Epithelial cell of prostate (primary cell): ENCODE results near the gene TSPAN9.

Experiments used
- DNase-seq: peaks from one replicate; pipeline ENCODE4 v3.0.0-alpha.2; 2011; ENCODE audit warnings: low read depth, low spot score
- H3K27ac ChIP-seq: fragments of 450-650 bp; 2 replicates; pipeline ENCODE4 v1.5.1; 2017; ENCODE audit warnings: mild to moderate bottlenecking

The TSPAN9 gene

DNA sequence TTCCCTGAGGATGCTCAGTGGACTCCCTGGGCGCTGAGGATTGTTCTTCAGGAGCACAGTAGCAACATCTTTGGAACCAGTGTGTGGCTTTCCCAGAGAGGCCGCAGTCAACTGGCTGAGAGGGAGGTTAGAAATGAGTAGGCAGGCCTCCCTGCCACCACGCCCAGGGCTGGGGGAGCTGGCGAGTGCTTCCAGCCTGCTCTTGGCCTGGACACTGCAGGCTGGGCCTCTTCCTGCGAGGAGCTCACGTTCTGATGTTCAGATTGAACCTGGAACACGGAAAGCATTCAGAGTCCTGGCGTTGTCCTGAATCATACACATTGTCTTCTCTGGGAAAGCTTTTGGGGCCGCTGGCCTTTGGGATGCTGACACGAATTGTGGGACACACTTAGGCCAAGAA, 15.6 kb downstream of the TSPAN9 start:
- DNase-seq, result no peak
- H3K27ac ChIP-seq, result no peak overlapping the region

- DNase-seq, result no peak
- H3K27ac ChIP-seq, result no peak overlapping the region
Observed at GRCh38 chr12:3097186-3097804, 20.1 kb downstream of the TSPAN9 start.

- no peak overlapping the region for H3K27ac ChIP-seq
- DNase-seq, result no peak
Observed at GRCh38 chr12:3097836-3098235, 20.7 kb downstream of the TSPAN9 start.

- H3K27ac ChIP-seq, result no peak overlapping the region
Observed at GRCh38 chr12:3098436-3098835, 21.3 kb downstream of the TSPAN9 start.

DNA sequence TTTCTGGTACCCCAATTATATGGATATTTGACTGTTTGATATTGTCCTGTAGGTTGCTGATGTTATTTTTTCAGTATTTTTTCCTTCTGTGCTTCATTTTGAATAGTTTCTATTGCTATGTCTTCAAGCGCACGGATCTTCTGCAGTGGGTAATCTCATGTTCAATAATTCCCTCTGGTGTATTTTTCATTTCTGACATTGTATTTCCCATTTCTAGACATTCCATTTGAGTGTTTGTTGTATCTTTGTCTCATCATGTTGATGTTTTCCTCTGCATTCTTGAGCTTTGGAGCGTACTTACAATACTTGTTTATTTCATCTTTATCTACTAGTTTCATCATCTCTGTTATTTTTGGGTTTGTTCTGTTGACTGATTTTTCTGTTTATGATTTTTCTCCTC, 22.0 kb downstream of the TSPAN9 start:
- no peak overlapping the region for H3K27ac ChIP-seq
- DNase-seq, result no peak

More at GRCh38 chr12:3098436-3098835, 21.3 kb downstream of the TSPAN9 start:
- DNase-seq, result no peak

GRCh38 chr12:3101309-3102024, 24.3 kb downstream of the TSPAN9 start:
- DNase-seq, result no peak

GRCh38 chr12:3102771-3103410, 25.7 kb downstream of the TSPAN9 start:
- DNase-seq, result no peak
- H3K27ac ChIP-seq, result no peak overlapping the region

More at GRCh38 chr12:3101309-3102024, 24.3 kb downstream of the TSPAN9 start:
- no peak overlapping the region for H3K27ac ChIP-seq

GRCh38 chr12:3103806-3104205, 26.6 kb downstream of the TSPAN9 start:
- no peak overlapping the region for H3K27ac ChIP-seq
- no peak for DNase-seq

DNA sequence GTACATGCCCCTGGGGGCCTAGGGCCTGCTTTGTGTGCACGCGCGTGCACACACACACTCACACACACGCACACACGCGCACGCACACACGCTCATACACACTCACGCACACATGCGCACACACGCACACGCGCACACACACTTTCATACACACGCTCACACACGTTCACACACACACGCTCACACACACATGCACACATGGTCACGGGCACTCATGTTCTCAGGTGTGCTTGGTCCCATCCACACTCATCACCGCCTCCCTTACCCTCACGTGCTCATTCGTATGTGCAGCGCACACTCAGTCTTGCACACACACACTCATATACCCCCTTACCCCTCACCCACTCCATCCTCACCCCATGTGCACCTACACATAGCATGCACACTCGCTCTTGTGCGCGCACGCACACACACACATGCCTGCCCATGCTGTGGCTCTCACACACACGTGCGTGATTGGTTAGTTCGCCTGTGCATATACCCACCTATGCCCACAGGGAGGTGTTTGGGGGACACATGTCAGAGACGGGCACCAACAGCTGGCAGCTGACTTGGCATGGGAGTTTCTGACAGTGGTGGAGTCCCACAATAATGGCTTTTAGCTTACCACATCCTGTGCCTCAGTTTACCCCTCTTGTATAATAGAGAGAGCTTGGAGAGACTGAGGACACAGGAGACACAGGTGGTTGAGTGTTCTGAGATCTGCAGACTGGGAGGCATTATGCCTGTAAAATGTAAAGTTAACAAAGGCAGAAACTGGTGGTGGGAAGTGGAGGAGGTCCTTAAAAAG, 28.7 kb downstream of the TSPAN9 start:
- H3K27ac ChIP-seq, result no peak overlapping the region
- no peak for DNase-seq

- H3K27ac ChIP-seq, result no peak overlapping the region
- DNase-seq, result no peak
Observed at GRCh38 chr12:3106579-3106978, 29.4 kb downstream of the TSPAN9 start.

DNA sequence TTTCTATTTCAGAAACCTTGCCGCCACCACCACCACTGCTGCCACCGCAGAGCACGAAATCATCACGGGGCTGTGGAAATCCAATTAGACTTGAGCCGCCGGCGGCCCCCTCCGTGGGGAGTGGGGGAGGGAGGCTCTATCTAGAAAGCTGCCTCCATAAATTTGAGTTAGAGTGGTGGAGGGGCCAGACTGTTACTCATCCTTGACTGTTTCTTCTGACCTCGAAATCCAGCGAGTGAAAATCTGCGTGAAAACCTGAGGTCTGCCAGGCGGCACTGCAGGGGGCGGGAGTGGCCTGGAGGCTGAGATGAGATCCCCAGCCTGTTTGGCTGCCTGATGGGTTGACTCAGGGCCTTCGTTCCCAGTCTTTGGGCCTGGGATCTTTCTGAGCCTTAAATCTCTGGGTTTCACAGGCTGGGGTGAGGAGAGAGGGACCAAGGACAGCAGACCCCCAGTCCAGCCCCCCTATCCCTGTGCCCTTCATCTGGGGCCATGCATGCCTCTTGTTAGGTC, 29.9 kb downstream of the TSPAN9 start:
- no peak overlapping the region for H3K27ac ChIP-seq
- DNase-seq, result no peak

- no peak overlapping the region for H3K27ac ChIP-seq
- no peak for DNase-seq
Observed at GRCh38 chr12:3107954-3108353, 30.8 kb downstream of the TSPAN9 start.

- no peak overlapping the region for H3K27ac ChIP-seq
- no peak for DNase-seq
Observed at GRCh38 chr12:3110578-3110977, 33.4 kb downstream of the TSPAN9 start.

DNA sequence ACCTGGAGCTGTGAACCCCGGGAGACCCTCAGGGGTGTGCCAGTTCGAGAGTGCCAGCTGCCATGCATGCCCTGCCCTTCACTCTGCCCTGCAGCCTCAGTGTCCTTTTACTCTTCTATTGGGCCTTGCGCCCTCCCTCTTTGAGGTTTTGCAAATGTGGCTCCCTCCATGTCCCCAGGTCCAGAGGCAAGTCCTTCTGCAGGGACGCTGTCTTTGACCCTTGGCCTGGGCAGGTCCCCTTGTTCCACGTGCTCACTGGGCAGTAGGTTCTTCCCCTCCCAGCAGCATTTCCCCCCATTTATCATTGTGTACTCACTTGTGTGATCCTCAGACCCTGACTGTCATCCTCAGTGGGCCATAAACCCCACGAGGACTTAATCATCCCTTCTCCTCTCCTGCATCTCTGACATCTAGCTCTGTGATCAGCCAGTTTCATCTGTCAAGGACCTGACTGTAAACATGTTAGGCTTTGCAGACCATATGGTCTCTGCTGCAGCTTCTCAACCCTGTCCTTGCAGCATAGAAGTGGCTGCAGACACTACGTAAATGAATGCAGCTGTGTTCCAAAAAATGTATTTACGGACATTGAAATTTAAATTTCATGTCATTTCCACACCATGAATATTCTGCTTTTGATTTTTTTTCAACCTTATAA, 36.6 kb downstream of the TSPAN9 start:
- no peak for DNase-seq

GRCh38 chr12:3114671-3115070, 37.5 kb downstream of the TSPAN9 start:
- no peak overlapping the region for H3K27ac ChIP-seq
- DNase-seq, result no peak

More for the DNA sequence above, 36.6 kb downstream of the TSPAN9 start:
- H3K27ac ChIP-seq, result no peak overlapping the region

DNA sequence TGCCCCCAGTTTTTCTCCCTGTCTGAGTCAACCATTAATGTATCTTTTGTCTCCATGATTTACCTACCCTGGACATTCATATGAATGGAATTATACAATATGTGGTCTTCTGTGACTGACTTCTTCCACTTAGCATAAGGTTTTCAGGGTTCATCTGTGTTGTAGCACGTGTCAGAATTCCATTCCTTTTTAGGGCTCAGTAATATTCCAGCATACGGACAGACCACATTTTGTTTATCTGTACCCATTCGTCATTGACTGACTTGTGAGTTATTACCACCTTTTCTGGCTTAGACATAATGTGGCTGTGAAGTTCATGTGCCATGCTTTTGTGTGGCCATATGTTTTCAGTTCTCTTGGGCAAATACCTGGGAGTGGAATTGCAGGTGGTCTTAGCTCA, 37.9 kb downstream of the TSPAN9 start:
- no peak for DNase-seq
- H3K27ac ChIP-seq, result no peak overlapping the region

- H3K27ac ChIP-seq, result no peak overlapping the region
Observed at GRCh38 chr12:3116106-3116844, 39.1 kb downstream of the TSPAN9 start.

DNA sequence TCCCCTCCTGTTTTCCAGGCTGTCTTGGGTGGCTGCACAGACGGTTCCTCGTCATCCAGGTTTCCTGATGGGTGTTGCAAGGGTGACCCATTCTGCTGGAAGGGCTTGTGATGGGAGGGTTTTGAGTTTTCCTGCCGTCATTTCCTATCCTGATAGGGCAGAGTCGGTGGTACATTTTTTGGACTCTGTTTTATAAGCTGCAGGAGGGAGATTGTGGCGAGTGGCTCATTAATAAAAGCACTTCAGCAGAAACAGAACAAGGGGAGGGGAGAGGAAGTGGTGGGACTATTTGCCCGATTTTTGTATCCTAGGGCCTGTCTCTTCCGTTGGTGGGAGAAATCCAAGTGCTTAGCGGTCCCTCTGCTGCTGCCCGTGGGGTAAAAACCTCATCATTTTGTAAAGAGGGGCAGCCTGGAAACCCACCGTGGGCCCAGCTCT, 40.0 kb downstream of the TSPAN9 start:
- no peak for DNase-seq
- no peak overlapping the region for H3K27ac ChIP-seq

More at GRCh38 chr12:3116106-3116844, 39.1 kb downstream of the TSPAN9 start:
- DNase-seq, result no peak

GRCh38 chr12:3117591-3118015, 40.4 kb downstream of the TSPAN9 start:
- DNase-seq, result no peak
- no peak overlapping the region for H3K27ac ChIP-seq
